Measurements from ENCODE around the gene ROBO2.

Gene ROBO2

DNA sequence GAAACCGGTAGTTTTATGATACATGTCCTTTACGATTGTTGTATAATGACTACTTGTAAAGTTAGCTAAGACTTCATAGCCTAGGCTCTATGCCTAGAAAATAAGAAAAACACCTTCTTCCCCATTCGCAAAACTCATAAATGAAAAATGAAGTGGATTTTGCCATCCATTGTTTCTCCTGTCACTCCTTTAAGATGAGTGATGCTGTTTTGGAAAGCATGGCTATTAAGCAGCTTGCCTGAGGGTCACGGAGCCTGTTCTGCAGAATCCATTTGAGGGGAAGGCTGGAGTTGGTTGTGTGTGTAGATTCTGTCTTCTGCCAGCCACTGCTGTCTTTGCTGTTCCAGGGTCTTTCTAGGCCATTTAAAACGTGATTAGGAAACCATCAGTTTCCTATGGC, 31.5 kb downstream of the ROBO2 start:
- H3K36me3 ChIP-seq (ENCODE audit: control insufficient read depth, insufficient read depth, low read length): no peaks in the 10 kb centered on the region

DNA sequence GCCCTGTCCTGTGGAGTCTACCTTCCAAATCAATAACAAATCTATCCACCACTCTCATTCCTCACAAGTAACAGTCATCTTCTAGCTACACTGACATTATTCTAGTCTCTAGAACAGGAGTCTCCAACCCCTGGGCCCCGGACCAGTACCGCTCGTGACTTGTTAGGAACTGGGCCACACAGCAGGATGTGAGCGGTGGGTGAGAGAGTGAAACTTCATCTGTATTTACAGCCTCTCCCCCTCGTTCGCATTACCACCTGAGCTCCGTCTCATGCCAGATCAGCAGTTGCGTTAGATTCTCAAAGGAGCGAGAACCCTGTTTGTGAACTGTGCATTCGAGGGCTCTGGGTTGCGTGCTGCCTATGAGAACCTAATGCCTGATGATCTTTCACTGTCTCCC, 31.9 kb downstream of the ROBO2 start:
- Histone ChIP-seq H3K27me3 (replicated peaks; ENCODE audit: control insufficient read depth, insufficient read depth, low read length, poor library complexity, severe bottlenecking) (no peaks in the 10 kb centered on the region), H3K9me3 (ENCODE audit: control insufficient read depth, low read length) (no peaks in the 10 kb centered on the region), H3K4me1 (ENCODE audit: control insufficient read depth, insufficient read depth, low read length, poor library complexity, severe bottlenecking) (no peaks in the 10 kb centered on the region), H3K4me3 (ENCODE audit: insufficient read depth, low read depth, low read length, poor library complexity, severe bottlenecking) (no peak overlapping the region), H3K36me3 (ENCODE audit: control insufficient read depth, insufficient read depth, low read length) (no peaks in the 10 kb centered on the region), H3K27ac (ENCODE audit: insufficient read depth, low read length, poor library complexity, severe bottlenecking) (no peak overlapping the region)
- no peak for DNase-seq

More for the DNA sequence above, 31.5 kb downstream of the ROBO2 start:
- H3K4me3 ChIP-seq (ENCODE audit: insufficient read depth, low read depth, low read length, poor library complexity, severe bottlenecking): no peak overlapping the region
- H3K9me3 ChIP-seq (ENCODE audit: control insufficient read depth, low read length): no peaks in the 10 kb centered on the region
- no peaks in the 10 kb centered on the region for H3K4me1 ChIP-seq (ENCODE audit: control insufficient read depth, insufficient read depth, low read length, poor library complexity, severe bottlenecking)
- H3K27ac ChIP-seq (ENCODE audit: insufficient read depth, low read length, poor library complexity, severe bottlenecking): no peak overlapping the region
- no peaks in the 10 kb centered on the region for H3K27me3 ChIP-seq (replicated peaks; ENCODE audit: control insufficient read depth, insufficient read depth, low read length, poor library complexity, severe bottlenecking)
- no peak for DNase-seq

DNA sequence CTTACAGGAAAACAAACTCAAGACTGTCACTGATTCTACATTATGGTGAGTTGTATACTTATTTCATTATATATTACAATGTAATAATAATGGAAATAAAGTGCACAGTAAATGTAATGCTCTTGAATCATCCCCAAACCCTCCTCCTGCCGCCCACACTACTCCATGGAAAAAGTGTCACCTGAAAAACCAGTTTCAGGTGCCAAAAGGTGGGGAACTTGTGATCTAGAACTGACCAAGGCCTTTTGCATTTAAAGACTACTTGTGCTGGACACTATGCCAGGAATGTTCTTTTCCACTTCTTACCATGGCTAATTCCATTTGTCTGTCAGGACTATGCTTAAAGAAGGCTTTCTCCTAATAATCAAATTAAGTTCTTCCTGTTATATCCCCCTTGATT, 32.3 kb downstream of the ROBO2 start:
- no peaks in the 10 kb centered on the region for H3K27me3 ChIP-seq (replicated peaks; ENCODE audit: control insufficient read depth, insufficient read depth, low read length, poor library complexity, severe bottlenecking)
- no peaks in the 10 kb centered on the region for H3K36me3 ChIP-seq (ENCODE audit: control insufficient read depth, insufficient read depth, low read length)
- H3K9me3 ChIP-seq (ENCODE audit: control insufficient read depth, low read length): no peaks in the 10 kb centered on the region
- no peak overlapping the region for H3K4me3 ChIP-seq (ENCODE audit: insufficient read depth, low read depth, low read length, poor library complexity, severe bottlenecking)
- DNase-seq: no peak
- H3K27ac ChIP-seq (ENCODE audit: insufficient read depth, low read length, poor library complexity, severe bottlenecking): no peak overlapping the region
- H3K4me1 ChIP-seq (ENCODE audit: control insufficient read depth, insufficient read depth, low read length, poor library complexity, severe bottlenecking): no peaks in the 10 kb centered on the region

DNA sequence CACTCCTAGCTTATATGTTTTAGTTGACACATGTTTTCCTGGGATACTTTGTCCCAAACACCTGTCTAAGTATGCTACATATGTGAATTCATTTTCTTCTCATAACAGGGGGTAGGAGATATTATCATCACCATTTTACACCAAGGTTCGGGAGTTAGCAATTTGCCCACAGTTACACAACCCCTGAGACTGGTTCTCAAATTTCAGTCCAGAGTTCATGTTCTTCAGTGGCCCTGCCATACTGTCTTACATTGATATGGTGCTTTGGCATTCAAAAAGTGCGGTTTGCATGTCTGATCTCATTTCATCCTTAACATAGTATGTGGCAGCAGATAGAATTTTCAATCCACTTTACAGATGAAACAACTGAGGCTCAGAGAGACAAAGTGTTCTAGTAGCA, 38.4 kb downstream of the ROBO2 start:
- Histone ChIP-seq H3K27ac (ENCODE audit: insufficient read depth, low read length, poor library complexity, severe bottlenecking) (no peak overlapping the region), H3K4me1 (ENCODE audit: control insufficient read depth, insufficient read depth, low read length, poor library complexity, severe bottlenecking) (no peaks in the 10 kb centered on the region)

DNA sequence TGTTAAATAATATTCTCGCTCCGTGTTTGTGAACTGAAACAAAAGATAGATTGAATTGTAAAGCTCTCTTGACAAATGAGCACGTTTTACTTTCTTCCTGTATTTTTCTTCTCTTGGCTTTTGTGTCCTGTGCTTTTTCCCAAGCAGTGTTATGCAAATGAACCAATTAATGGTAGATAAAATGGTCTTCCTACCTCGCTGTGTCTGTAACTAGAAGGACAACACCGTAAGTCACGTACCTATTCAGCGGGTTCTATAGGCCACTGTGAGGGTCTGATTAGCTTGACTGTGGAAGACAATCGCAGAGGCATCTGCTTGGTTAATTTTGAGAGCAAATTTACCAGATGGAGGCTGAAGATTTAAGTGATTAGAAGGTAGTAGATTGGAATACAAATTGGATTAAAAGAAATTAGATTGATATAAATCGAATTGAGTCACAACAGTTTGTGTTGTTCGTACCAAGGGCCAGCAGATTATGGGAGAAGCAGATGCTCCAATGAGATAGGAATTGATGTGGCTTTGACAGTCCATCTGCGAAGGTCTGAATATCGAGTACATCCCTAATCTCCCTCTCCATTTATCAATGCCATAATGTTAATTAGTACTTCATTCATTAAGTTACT, 40.2 kb downstream of the ROBO2 start:
- Histone ChIP-seq H3K9me3 (ENCODE audit: control insufficient read depth, low read length) (no peaks in the 10 kb centered on the region), H3K4me1 (ENCODE audit: control insufficient read depth, insufficient read depth, low read length, poor library complexity, severe bottlenecking) (no peaks in the 10 kb centered on the region), H3K4me3 (ENCODE audit: insufficient read depth, low read depth, low read length, poor library complexity, severe bottlenecking) (no peak overlapping the region), H3K36me3 (ENCODE audit: control insufficient read depth, insufficient read depth, low read length) (no peaks in the 10 kb centered on the region), H3K27me3 (replicated peaks; ENCODE audit: control insufficient read depth, insufficient read depth, low read length, poor library complexity, severe bottlenecking) (no peaks in the 10 kb centered on the region), H3K27ac (ENCODE audit: insufficient read depth, low read length, poor library complexity, severe bottlenecking) (no peak overlapping the region)
- DNase-seq: no peak

More for the DNA sequence above, 38.4 kb downstream of the ROBO2 start:
- Histone ChIP-seq H3K4me3 (ENCODE audit: insufficient read depth, low read depth, low read length, poor library complexity, severe bottlenecking) (no peak overlapping the region), H3K36me3 (ENCODE audit: control insufficient read depth, insufficient read depth, low read length) (no peaks in the 10 kb centered on the region), H3K9me3 (ENCODE audit: control insufficient read depth, low read length) (no peaks in the 10 kb centered on the region), H3K27me3 (replicated peaks; ENCODE audit: control insufficient read depth, insufficient read depth, low read length, poor library complexity, severe bottlenecking) (no peaks in the 10 kb centered on the region)
- DNase-seq: no peak

DNA sequence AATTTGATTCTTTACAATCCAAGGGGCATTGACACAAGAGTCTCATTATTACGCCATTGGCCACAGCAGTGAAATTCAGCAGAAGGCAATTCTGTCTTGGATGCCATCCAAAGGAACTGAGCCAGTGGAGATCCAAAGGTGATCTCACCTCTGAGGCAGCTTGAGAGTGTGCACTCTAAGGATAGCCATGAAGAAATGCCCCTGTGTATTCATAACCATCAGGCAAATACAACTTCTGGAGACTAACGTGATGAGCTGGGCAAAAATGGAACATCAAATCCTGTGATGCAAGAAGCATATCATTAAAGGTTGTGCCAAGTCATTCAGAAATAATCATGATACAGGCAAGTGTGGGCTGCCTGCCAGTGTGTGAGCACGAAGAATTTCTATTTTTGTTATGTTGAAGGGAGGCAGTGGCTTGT, 41.4 kb downstream of the ROBO2 start:
- H3K4me3 ChIP-seq (ENCODE audit: insufficient read depth, low read depth, low read length, poor library complexity, severe bottlenecking): no peak overlapping the region
- no peaks in the 10 kb centered on the region for H3K4me1 ChIP-seq (ENCODE audit: control insufficient read depth, insufficient read depth, low read length, poor library complexity, severe bottlenecking)
- H3K27ac ChIP-seq (ENCODE audit: insufficient read depth, low read length, poor library complexity, severe bottlenecking): no peak overlapping the region
- no peak for DNase-seq
- no peaks in the 10 kb centered on the region for H3K36me3 ChIP-seq (ENCODE audit: control insufficient read depth, insufficient read depth, low read length)
- H3K9me3 ChIP-seq (ENCODE audit: control insufficient read depth, low read length): no peaks in the 10 kb centered on the region
- no peaks in the 10 kb centered on the region for H3K27me3 ChIP-seq (replicated peaks; ENCODE audit: control insufficient read depth, insufficient read depth, low read length, poor library complexity, severe bottlenecking)

DNA sequence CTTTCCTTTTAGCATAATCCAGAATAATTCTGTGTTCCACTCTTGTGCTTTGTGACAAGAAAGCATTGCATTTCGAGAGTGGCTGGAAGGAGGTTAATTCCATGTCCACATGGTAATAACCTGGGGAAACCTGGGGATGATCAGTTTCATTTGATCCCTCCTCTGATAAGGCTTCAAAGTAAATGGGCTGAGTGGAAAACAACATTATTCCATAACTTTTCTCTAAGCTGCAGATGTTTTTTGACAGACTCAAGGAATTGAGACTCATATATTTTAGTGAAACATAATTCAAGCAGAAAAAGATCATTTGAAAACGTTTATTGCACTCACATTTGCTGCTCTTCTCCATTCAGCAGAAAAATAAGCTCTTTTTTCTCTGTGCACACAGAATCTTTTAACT, 44.6 kb downstream of the ROBO2 start:
- Histone ChIP-seq H3K9me3 (ENCODE audit: control insufficient read depth, low read length) (no peaks in the 10 kb centered on the region), H3K4me3 (ENCODE audit: insufficient read depth, low read depth, low read length, poor library complexity, severe bottlenecking) (no peak overlapping the region), H3K27ac (ENCODE audit: insufficient read depth, low read length, poor library complexity, severe bottlenecking) (no peak overlapping the region), H3K27me3 (replicated peaks; ENCODE audit: control insufficient read depth, insufficient read depth, low read length, poor library complexity, severe bottlenecking) (no peaks in the 10 kb centered on the region), H3K36me3 (ENCODE audit: control insufficient read depth, insufficient read depth, low read length) (no peaks in the 10 kb centered on the region), H3K4me1 (ENCODE audit: control insufficient read depth, insufficient read depth, low read length, poor library complexity, severe bottlenecking) (no peaks in the 10 kb centered on the region)
- no peak for DNase-seq

DNA sequence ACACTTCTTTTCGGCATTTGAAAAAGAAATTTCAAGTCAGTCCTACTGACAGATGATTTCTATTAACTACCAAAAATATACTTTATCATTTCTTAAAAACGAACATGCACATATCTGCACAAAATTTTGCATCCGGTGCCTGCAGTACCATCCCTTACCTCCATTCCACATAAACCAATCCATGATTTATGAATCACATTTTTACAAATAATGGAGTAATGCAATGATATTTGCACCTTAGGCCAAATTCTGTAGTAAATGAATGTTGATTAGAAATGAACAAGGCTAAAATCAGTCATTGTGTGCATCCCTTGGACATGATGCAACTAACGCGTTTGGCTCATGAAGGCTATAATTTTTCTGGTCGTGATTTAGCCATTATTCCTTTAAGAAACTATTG, 46.5 kb downstream of the ROBO2 start:
- Histone ChIP-seq H3K9me3 (ENCODE audit: control insufficient read depth, low read length) (no peaks in the 10 kb centered on the region), H3K4me3 (ENCODE audit: insufficient read depth, low read depth, low read length, poor library complexity, severe bottlenecking) (no peak overlapping the region), H3K27me3 (replicated peaks; ENCODE audit: control insufficient read depth, insufficient read depth, low read length, poor library complexity, severe bottlenecking) (no peaks in the 10 kb centered on the region), H3K36me3 (ENCODE audit: control insufficient read depth, insufficient read depth, low read length) (no peaks in the 10 kb centered on the region), H3K4me1 (ENCODE audit: control insufficient read depth, insufficient read depth, low read length, poor library complexity, severe bottlenecking) (no peaks in the 10 kb centered on the region), H3K27ac (ENCODE audit: insufficient read depth, low read length, poor library complexity, severe bottlenecking) (no peak overlapping the region)
- DNase-seq: no peak

DNA sequence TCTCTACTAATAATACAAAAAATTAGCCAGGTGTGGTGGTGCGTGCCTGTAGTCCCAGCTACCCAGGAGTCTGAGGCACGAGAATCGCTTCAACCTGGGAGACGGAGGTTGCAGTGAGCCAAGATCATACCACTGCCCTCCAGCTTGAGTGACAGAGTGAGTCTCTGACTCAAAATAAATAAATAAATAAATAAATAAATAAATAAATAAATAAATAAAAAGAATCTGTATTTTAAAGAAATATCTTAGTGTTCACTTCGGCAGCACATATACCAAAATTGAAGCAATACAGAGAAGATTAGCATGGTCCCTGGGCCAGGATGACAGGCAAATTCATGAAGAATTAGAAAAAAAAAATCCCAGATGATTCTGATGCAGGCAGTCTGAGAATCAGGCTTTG, 51.9 kb downstream of the ROBO2 start:
- Histone ChIP-seq H3K36me3 (ENCODE audit: control insufficient read depth, insufficient read depth, low read length) (no peaks in the 10 kb centered on the region), H3K27ac (ENCODE audit: insufficient read depth, low read length, poor library complexity, severe bottlenecking) (no peak overlapping the region), H3K9me3 (ENCODE audit: control insufficient read depth, low read length) (no peaks in the 10 kb centered on the region), H3K4me3 (ENCODE audit: insufficient read depth, low read depth, low read length, poor library complexity, severe bottlenecking) (no peak overlapping the region), H3K27me3 (replicated peaks; ENCODE audit: control insufficient read depth, insufficient read depth, low read length, poor library complexity, severe bottlenecking) (no peaks in the 10 kb centered on the region), H3K4me1 (ENCODE audit: control insufficient read depth, insufficient read depth, low read length, poor library complexity, severe bottlenecking) (no peaks in the 10 kb centered on the region)
- DNase-seq: no peak

DNA sequence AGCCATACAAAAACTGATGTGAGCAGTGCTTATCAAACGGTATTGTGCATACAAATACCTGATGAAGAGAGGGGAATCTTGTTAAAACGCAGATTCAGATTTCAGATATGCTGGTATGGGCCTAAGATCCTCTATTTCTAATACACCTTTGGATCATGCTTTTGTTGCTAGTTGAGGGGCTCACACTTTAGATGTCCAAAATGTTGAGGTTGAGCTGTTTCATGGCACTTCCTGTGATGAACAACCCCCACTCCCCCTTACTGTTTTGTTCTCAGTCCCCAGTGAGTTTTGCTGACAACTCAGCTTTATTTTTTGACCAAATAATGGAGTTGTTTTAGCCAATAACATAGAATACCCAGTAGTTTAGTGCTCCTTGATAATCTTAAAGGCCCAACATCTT, 53.2 kb downstream of the ROBO2 start:
- H3K27me3 ChIP-seq (replicated peaks; ENCODE audit: control insufficient read depth, insufficient read depth, low read length, poor library complexity, severe bottlenecking): no peaks in the 10 kb centered on the region
- H3K4me3 ChIP-seq (ENCODE audit: insufficient read depth, low read depth, low read length, poor library complexity, severe bottlenecking): no peak overlapping the region
- H3K36me3 ChIP-seq (ENCODE audit: control insufficient read depth, insufficient read depth, low read length): no peaks in the 10 kb centered on the region
- no peaks in the 10 kb centered on the region for H3K9me3 ChIP-seq (ENCODE audit: control insufficient read depth, low read length)
- DNase-seq: no peak
- H3K27ac ChIP-seq (ENCODE audit: insufficient read depth, low read length, poor library complexity, severe bottlenecking): no peak overlapping the region
- H3K4me1 ChIP-seq (ENCODE audit: control insufficient read depth, insufficient read depth, low read length, poor library complexity, severe bottlenecking): no peaks in the 10 kb centered on the region
